ENCODE measurements around the gene GLT1D1. TPM values are rescaled to one million over a fixed set of nuclear protein-coding genes. Genes with fewer than 3 reads are reported as not detected.

Gene GLT1D1
- total RNA-seq, 1 experiment from 2014 or later = not detected

DNA sequence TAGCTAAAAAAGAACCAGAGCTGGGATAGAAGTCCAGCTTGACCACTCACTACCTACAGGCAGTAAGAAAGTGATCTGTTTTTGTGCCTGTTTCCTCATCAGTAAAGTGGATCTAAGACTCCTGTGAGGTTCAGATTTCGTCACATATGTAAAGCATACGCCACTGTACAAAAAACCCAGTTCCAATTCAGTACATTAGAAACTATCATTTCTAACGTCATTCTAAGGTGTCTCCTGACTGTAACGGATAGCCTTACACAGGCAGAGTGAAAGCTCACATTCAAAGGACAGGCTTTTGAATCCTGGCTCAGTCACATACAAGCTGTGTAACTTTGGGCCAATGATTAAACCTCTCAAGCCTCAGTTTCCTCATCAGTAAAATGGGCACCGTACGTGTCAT lies 33.0 kb upstream of the GLT1D1 start:
- peaks cover 12% of the 10 kb centered on the region for H3K4me1 ChIP-seq (ENCODE audit: insufficient read depth, low read length)
- no TSS peak for BruUV-seq (replicated peaks)
- CTCF ChIA-PET = no interaction called here

DNA sequence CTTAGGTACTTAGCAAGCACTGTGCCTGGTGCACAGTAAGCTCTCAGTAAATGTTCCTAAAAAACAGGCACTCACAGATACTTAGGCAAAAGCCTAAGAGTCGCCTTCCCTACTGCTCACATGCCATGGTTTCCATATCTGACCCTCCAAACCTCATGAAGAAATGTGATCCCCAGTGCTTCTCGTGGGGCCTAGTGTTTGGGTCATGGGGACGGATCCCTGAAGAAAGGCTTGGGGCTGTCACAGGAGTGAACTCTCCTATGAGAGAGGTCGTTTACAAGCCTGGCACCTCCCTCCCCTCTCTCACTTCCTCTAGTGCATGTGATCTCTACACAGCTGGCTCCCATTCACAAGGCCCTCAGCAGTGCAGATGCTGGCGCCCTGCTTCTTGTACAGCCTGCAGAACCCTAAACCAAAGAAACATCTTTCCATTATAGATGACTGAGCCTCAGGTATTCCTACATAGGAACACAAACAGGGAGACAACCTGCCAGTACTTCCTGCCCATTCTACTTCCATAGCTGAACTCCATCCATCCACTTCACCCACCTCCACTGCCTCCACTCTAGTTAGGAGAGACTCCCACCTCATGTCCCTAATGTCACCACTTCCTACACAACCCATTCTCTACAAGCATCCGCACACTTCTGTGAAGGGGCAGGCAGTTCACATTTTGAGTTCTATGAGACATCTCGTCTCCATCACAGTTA lies 32.4 kb upstream of the GLT1D1 start:
- BruUV-seq (replicated peaks) = no TSS peak
- TF ChIP-seq, protein P1, sequence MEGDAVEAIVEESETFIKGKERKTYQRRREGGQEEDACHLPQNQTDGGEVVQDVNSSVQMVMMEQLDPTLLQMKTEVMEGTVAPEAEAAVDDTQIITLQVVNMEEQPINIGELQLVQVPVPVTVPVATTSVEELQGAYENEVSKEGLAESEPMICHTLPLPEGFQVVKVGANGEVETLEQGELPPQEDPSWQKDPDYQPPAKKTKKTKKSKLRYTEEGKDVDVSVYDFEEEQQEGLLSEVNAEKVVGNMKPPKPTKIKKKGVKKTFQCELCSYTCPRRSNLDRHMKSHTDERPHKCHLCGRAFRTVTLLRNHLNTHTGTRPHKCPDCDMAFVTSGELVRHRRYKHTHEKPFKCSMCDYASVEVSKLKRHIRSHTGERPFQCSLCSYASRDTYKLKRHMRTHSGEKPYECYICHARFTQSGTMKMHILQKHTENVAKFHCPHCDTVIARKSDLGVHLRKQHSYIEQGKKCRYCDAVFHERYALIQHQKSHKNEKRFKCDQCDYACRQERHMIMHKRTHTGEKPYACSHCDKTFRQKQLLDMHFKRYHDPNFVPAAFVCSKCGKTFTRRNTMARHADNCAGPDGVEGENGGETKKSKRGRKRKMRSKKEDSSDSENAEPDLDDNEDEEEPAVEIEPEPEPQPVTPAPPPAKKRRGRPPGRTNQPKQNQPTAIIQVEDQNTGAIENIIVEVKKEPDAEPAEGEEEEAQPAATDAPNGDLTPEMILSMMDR (conservative IDR thresholded peaks at IDR 0.05; ENCODE audit: low read depth, low read length) = no peak
- no peak for TF ChIP-seq EZH2phosphoT487 (IDR thresholded peaks at IDR 0.05; ENCODE audit: borderline replicate concordance, low read length)
- TF ChIP-seq EZH2 (IDR thresholded peaks at IDR 0.05; ENCODE audit: low read length, unreplicated experiment) = no peak
- Histone ChIP-seq H3F3A (ENCODE audit: low read length, unreplicated experiment) (no peaks in the 10 kb centered on the region), H3K4me1 (ENCODE audit: insufficient read depth, low read length) (peaks cover 12% of the 10 kb centered on the region), H3K9ac (ENCODE audit: low read length) (no peak overlapping the region), H3K9me3 (ENCODE audit: low read length) (no peaks in the 10 kb centered on the region), H4K20me1 (ENCODE audit: low read length) (peaks cover 20% of the 10 kb centered on the region), H3K9me2 (replicated peaks; ENCODE audit: low read length) (no peaks in the 10 kb centered on the region), H3K27ac (ENCODE audit: low read length) (no peak overlapping the region), H3K4me3 (ENCODE audit: low read length) (no peak overlapping the region), H3K4me2 (ENCODE audit: low read length) (no peak overlapping the region), H3K79me2 (ENCODE audit: low read length) (peaks cover 76% of the 10 kb centered on the region), H3K27me3 (ENCODE audit: low read length) (no peaks in the 10 kb centered on the region), H3K36me3 (ENCODE audit: low read depth, low read length) (peaks cover 10% of the 10 kb centered on the region), H2AFZ (ENCODE audit: low read length) (no peak overlapping the region)
- intact Hi-C loops (cut with micrococcal nuclease) = no loop called here
- POLR2A ChIA-PET (ENCODE audit: unreplicated experiment) = no interaction called here
- DNase-seq = no peak
- CTCF ChIA-PET = no interaction called here
- ATAC-seq = no peak

More for the DNA sequence above, 33.0 kb upstream of the GLT1D1 start:
- intact Hi-C loops (cut with micrococcal nuclease) = no loop called here
- POLR2A ChIA-PET (ENCODE audit: unreplicated experiment) = no interaction called here
- DNase-seq (no peak), ATAC-seq (no peak)
- no peak overlapping the region for H3K27ac ChIP-seq (ENCODE audit: low read length)
- H3K27me3 ChIP-seq (ENCODE audit: low read length) = no peaks in the 10 kb centered on the region
- H2AFZ ChIP-seq (ENCODE audit: low read length) = no peak overlapping the region
- H4K20me1 ChIP-seq (ENCODE audit: low read length) = peaks cover 20% of the 10 kb centered on the region
- H3K9ac ChIP-seq (ENCODE audit: low read length) = no peak overlapping the region
- peaks cover 82% of the 10 kb centered on the region for H3K79me2 ChIP-seq (ENCODE audit: low read length)
- no peaks in the 10 kb centered on the region for H3K9me2 ChIP-seq (replicated peaks; ENCODE audit: low read length)
- H3F3A ChIP-seq (ENCODE audit: low read length, unreplicated experiment) = no peaks in the 10 kb centered on the region
- no peak for TF ChIP-seq EZH2phosphoT487 (IDR thresholded peaks at IDR 0.05; ENCODE audit: borderline replicate concordance, low read length)
- TF ChIP-seq, protein P1 (conservative IDR thresholded peaks at IDR 0.05; ENCODE audit: low read depth, low read length) = no peak
- no peak for TF ChIP-seq EZH2 (IDR thresholded peaks at IDR 0.05; ENCODE audit: low read length, unreplicated experiment)
- H3K4me3 ChIP-seq (ENCODE audit: low read length) = no peak overlapping the region
- H3K9me3 ChIP-seq (ENCODE audit: low read length) = no peaks in the 10 kb centered on the region
- H3K36me3 ChIP-seq (ENCODE audit: low read depth, low read length) = peaks cover 10% of the 10 kb centered on the region
- H3K4me2 ChIP-seq (ENCODE audit: low read length) = no peak overlapping the region

DNA sequence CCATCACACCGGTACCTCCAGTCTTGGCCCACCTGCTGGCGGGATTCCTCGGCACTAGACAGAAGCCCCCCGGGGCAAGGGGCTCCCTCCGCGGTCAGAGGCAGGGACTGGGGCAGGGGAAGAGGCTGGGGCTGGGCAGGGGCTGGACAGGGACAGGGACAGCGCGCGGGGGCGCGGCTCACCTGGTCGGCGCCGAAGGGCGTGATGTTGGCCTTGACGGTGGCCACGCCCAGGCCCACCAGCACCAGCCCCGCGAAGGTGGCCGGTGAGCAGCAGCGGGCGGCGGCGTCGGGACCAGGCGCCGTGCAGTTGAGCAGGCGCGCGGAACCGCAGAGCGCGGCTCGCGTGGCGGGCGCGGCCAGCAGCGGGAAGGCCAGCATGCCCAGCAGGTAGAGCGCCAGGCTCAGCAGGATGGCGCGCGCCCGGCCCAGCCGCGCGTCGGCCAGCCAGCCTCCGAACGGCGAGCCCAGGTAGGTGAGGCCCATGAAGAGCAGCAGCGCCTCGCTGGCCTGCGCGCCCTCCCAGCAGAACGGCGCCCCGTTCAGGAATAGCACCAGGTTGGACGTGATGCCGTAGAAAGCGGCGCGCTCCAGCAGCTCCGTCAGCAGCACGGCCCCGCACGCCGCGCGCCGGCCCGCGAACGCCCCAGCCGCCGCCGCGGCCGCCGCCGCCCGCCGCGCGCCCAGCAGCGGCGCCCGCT lies 29.9 kb upstream of the GLT1D1 start:
- Histone ChIP-seq H3K27me3 (ENCODE audit: low read length) (no peaks in the 10 kb centered on the region), H2AFZ (ENCODE audit: low read length) (peak overlapping the region; percentile 74), H3K4me3 (ENCODE audit: low read length) (peak overlapping the region; percentile 97), H3K79me2 (ENCODE audit: low read length) (peaks cover 51% of the 10 kb centered on the region), H3K4me1 (ENCODE audit: insufficient read depth, low read length) (peaks cover 12% of the 10 kb centered on the region), H3F3A (ENCODE audit: low read length, unreplicated experiment) (no peaks in the 10 kb centered on the region), H3K36me3 (ENCODE audit: low read depth, low read length) (peaks cover 10% of the 10 kb centered on the region), H4K20me1 (ENCODE audit: low read length) (peaks cover 5% of the 10 kb centered on the region), H3K9ac (ENCODE audit: low read length) (peak overlapping the region; percentile 87), H3K27ac (ENCODE audit: low read length) (0 out of 2 replicates have a peak overlapping the region, but pooled peaks have one; percentile 27), H3K9me2 (replicated peaks; ENCODE audit: low read length) (no peaks in the 10 kb centered on the region), H3K4me2 (ENCODE audit: low read length) (peak overlapping the region; percentile 97), H3K9me3 (ENCODE audit: low read length) (no peaks in the 10 kb centered on the region)
- ChIA-PET POLR2A (ENCODE audit: unreplicated experiment) (no interaction called here), CTCF (no interaction called here)
- BruUV-seq (replicated peaks) = no TSS peak
- intact Hi-C loops (cut with micrococcal nuclease) = no loop called here
- peak; percentile 49 for ATAC-seq
- TF ChIP-seq, protein P1 (conservative IDR thresholded peaks at IDR 0.05; ENCODE audit: low read depth, low read length) = no peak
- peak; percentile 45 for DNase-seq

Measured in PC-3 (cell line).